Osteoblast (primary cell): ENCODE results near the gene TTYH3. TPM values are rescaled to one million over a fixed set of nuclear protein-coding genes. Genes with fewer than 3 reads are reported as not detected.
A peak's percentile ranks its signal among the peaks of the same experiment; 100 is the strongest.

ENCODE experiments used
- DNase-seq: peaks from one replicate; pipeline ENCODE4 v3.0.0; 2011; ENCODE audit warnings: low spot score, mixed read lengths; ENCODE audit not compliant: insufficient read length; ENCODE audit errors: missing footprints
- H2AFZ ChIP-seq: 2 replicates; pipeline ENCODE4 v1.6.0; 2011; ENCODE audit warnings: mild to moderate bottlenecking, low read length
- H3K27ac ChIP-seq: 2 replicates; pipeline ENCODE4 v1.5.1; 2011; ENCODE audit warnings: mild to moderate bottlenecking, low read depth, low read length, moderate library complexity
- H3K27me3 ChIP-seq: 2 replicates; pipeline ENCODE4 v1.6.0; 2012; ENCODE audit warnings: mild to moderate bottlenecking, control low read depth, inconsistent platforms, low read length, moderate library complexity; ENCODE audit not compliant: insufficient read depth
- H3K36me3 ChIP-seq: 2 replicates; pipeline ENCODE4 v1.5.1; 2011; ENCODE audit warnings: mild to moderate bottlenecking, low read length, control low read depth, moderate library complexity; ENCODE audit not compliant: insufficient read depth
- H3K4me1 ChIP-seq: 2 replicates; pipeline ENCODE4 v1.5.1; 2011; ENCODE audit warnings: mild to moderate bottlenecking, low read length, control low read depth, moderate library complexity; ENCODE audit not compliant: insufficient read depth
- H3K4me2 ChIP-seq: 2 replicates; pipeline ENCODE4 v1.6.0; 2011; ENCODE audit warnings: mild to moderate bottlenecking, low read length; ENCODE audit not compliant: insufficient read depth
- H3K4me3 ChIP-seq: fragments of 200-600 bp; sonication (generic); 3 replicates; pipeline ENCODE4 v1.5.1; 2012; ENCODE audit warnings: mild to moderate bottlenecking, low read length, inconsistent platforms; ENCODE audit not compliant: insufficient read depth
- H3K79me2 ChIP-seq: 2 replicates; pipeline ENCODE4 v1.6.0; 2012; ENCODE audit warnings: mild to moderate bottlenecking, low read length, control low read depth, inconsistent platforms; ENCODE audit not compliant: insufficient read depth
- H3K9me3 ChIP-seq: 2 replicates; pipeline ENCODE4 v1.5.1; 2011; ENCODE audit warnings: low read depth, low read length, control low read depth
- H4K20me1 ChIP-seq: 2 replicates; pipeline ENCODE4 v1.6.0; 2012; ENCODE audit warnings: mild to moderate bottlenecking, low read length, control low read depth; ENCODE audit not compliant: insufficient read depth
- CTCF ChIP-seq: IDR thresholded peaks from 2 replicates; pipeline ENCODE4 v1.5.1; 2011; ENCODE audit warnings: mild to moderate bottlenecking, low read depth, low read length, moderate library complexity; ENCODE audit errors: extremely low read depth
- total RNA-seq: library from RNA; depleted of rRNA; stranded (reverse); fragments of >200 nt; gene quantifications from 2 replicates; pipeline ENCODE4 v1.2.3, GENCODE V29; 2012

The TTYH3 gene
- total RNA-seq, 1 donor = 29.0 TPM

- H3K27ac ChIP-seq = peak overlapping the region; percentile 28
- peaks cover 24% of the 10 kb centered on the region for H3K4me1 ChIP-seq
- H3K36me3 ChIP-seq = peaks cover 10% of the 10 kb centered on the region
- H3K9me3 ChIP-seq = no peaks in the 10 kb centered on the region
- no peak overlapping the region for H3K4me3 ChIP-seq
- no peak overlapping the region for H3K4me2 ChIP-seq
- TF ChIP-seq CTCF = no peak
- DNase-seq = no peak
- no peaks in the 10 kb centered on the region for H3K27me3 ChIP-seq
- peaks cover 29% of the 10 kb centered on the region for H3K79me2 ChIP-seq
- H2AFZ ChIP-seq = no peak overlapping the region
- H4K20me1 ChIP-seq = peaks cover 20% of the 10 kb centered on the region
These were observed 12.9 kb downstream of the TTYH3 start for GRCh38 chr7:2644562-2645273.

- no peak for TF ChIP-seq CTCF
- Histone ChIP-seq H3K4me1 (peaks cover 24% of the 10 kb centered on the region), H3K9me3 (no peaks in the 10 kb centered on the region), H3K79me2 (peaks cover 23% of the 10 kb centered on the region), H3K4me2 (no peak overlapping the region), H3K36me3 (peaks cover 16% of the 10 kb centered on the region), H4K20me1 (peaks cover 20% of the 10 kb centered on the region), H3K4me3 (no peak overlapping the region), H3K27me3 (no peaks in the 10 kb centered on the region), H3K27ac (peak overlapping the region; percentile 28), H2AFZ (no peak overlapping the region)
- peak; percentile 91 for DNase-seq
These were observed 13.6 kb downstream of the TTYH3 start for GRCh38 chr7:2645274-2645868.

- H3K4me1 ChIP-seq = peaks cover 14% of the 10 kb centered on the region
- no peak for DNase-seq
- H3K79me2 ChIP-seq = peaks cover 15% of the 10 kb centered on the region
- H3K4me2 ChIP-seq = no peak overlapping the region
- TF ChIP-seq CTCF = no peak
- H3K9me3 ChIP-seq = no peaks in the 10 kb centered on the region
- H4K20me1 ChIP-seq = peaks cover 20% of the 10 kb centered on the region
- no peak overlapping the region for H3K27ac ChIP-seq
- no peaks in the 10 kb centered on the region for H3K27me3 ChIP-seq
- H2AFZ ChIP-seq = no peak overlapping the region
- H3K36me3 ChIP-seq = peaks cover 17% of the 10 kb centered on the region
- H3K4me3 ChIP-seq = no peak overlapping the region
These were observed 14.5 kb downstream of the TTYH3 start for GRCh38 chr7:2646336-2646679.

- no peak overlapping the region for H3K27ac ChIP-seq
- peaks cover 10% of the 10 kb centered on the region for H3K4me1 ChIP-seq
- peaks cover 15% of the 10 kb centered on the region for H3K79me2 ChIP-seq
- no peak overlapping the region for H3K4me2 ChIP-seq
- H4K20me1 ChIP-seq = peaks cover 21% of the 10 kb centered on the region
- H3K27me3 ChIP-seq = no peaks in the 10 kb centered on the region
- no peaks in the 10 kb centered on the region for H3K9me3 ChIP-seq
- DNase-seq = no peak
- H3K36me3 ChIP-seq = peaks cover 23% of the 10 kb centered on the region
- no peak for TF ChIP-seq CTCF
- H3K4me3 ChIP-seq = no peak overlapping the region
- no peak overlapping the region for H2AFZ ChIP-seq
These were observed 15.1 kb downstream of the TTYH3 start for GRCh38 chr7:2646680-2647571.
